Measurements from ENCODE around the gene IL5RA. TPM values are rescaled to one million over a fixed set of nuclear protein-coding genes. Genes with fewer than 3 reads are reported as not detected.

IL5RA gene
- polyA plus RNA-seq, 1 of the 3 experiments (the other 2 are of a cell fraction) = not detected

DNA sequence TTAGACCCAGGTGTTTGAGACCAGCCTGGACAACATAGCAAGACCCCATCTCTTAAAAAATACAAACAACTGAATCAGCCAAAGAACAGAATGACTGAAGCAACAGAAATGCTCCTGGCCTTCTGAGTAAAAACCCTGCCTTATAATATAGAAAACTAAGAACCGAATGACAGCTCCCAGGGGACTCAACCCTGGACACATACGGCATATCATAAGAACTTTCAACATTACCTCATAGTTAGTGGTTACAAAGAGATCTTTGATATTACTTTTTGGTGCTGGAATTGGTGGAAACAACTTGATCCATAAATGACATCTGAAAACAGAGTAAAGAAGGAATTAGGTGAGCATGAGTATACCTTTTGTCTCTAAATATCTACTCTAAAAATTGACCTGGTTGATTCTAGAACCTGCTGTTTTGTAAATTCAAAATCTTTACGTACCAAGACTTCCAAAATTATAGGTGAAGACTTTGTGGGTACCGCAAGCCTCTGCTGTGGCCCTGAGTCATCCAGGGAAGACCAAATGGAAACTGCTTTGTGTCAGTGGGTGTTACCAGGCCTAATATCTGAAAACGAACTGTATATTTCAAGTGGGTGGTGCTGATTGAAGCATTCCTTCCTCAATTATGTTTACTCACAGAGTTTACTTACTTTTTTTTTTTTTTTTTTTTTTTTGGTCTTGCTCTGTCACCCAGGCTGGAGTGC, 35.5 kb downstream of the IL5RA start:
- TF ChIP-seq, protein P1, sequence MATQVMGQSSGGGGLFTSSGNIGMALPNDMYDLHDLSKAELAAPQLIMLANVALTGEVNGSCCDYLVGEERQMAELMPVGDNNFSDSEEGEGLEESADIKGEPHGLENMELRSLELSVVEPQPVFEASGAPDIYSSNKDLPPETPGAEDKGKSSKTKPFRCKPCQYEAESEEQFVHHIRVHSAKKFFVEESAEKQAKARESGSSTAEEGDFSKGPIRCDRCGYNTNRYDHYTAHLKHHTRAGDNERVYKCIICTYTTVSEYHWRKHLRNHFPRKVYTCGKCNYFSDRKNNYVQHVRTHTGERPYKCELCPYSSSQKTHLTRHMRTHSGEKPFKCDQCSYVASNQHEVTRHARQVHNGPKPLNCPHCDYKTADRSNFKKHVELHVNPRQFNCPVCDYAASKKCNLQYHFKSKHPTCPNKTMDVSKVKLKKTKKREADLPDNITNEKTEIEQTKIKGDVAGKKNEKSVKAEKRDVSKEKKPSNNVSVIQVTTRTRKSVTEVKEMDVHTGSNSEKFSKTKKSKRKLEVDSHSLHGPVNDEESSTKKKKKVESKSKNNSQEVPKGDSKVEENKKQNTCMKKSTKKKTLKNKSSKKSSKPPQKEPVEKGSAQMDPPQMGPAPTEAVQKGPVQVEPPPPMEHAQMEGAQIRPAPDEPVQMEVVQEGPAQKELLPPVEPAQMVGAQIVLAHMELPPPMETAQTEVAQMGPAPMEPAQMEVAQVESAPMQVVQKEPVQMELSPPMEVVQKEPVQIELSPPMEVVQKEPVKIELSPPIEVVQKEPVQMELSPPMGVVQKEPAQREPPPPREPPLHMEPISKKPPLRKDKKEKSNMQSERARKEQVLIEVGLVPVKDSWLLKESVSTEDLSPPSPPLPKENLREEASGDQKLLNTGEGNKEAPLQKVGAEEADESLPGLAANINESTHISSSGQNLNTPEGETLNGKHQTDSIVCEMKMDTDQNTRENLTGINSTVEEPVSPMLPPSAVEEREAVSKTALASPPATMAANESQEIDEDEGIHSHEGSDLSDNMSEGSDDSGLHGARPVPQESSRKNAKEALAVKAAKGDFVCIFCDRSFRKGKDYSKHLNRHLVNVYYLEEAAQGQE (IDR thresholded peaks at IDR 0.05; ENCODE audit: low read depth, low read length) = no peak
- TF ChIP-seq, protein P2, sequence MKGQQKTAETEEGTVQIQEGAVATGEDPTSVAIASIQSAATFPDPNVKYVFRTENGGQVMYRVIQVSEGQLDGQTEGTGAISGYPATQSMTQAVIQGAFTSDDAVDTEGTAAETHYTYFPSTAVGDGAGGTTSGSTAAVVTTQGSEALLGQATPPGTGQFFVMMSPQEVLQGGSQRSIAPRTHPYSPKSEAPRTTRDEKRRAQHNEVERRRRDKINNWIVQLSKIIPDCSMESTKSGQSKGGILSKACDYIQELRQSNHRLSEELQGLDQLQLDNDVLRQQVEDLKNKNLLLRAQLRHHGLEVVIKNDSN (IDR thresholded peaks at IDR 0.05; ENCODE audit: borderline replicate concordance, low read depth) = no peak
- TF ChIP-seq, protein P3, sequence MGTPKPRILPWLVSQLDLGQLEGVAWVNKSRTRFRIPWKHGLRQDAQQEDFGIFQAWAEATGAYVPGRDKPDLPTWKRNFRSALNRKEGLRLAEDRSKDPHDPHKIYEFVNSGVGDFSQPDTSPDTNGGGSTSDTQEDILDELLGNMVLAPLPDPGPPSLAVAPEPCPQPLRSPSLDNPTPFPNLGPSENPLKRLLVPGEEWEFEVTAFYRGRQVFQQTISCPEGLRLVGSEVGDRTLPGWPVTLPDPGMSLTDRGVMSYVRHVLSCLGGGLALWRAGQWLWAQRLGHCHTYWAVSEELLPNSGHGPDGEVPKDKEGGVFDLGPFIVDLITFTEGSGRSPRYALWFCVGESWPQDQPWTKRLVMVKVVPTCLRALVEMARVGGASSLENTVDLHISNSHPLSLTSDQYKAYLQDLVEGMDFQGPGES (IDR thresholded peaks at IDR 0.05; ENCODE audit: low read depth, low read length) = no peak
- no peak for TF ChIP-seq JUND (IDR thresholded peaks at IDR 0.05)
- no peak for TF ChIP-seq ELF1 (IDR thresholded peaks at IDR 0.05)
- TF ChIP-seq EP300 (IDR thresholded peaks at IDR 0.05; ENCODE audit: borderline replicate concordance in 1 of 2, low read depth in 1 of 2, low read length in 1 of 2) = no peak
- TF ChIP-seq FOXJ3 (CRISPR knock-in tag; IDR thresholded peaks at IDR 0.05) = no peak
- TF ChIP-seq, protein P4, sequence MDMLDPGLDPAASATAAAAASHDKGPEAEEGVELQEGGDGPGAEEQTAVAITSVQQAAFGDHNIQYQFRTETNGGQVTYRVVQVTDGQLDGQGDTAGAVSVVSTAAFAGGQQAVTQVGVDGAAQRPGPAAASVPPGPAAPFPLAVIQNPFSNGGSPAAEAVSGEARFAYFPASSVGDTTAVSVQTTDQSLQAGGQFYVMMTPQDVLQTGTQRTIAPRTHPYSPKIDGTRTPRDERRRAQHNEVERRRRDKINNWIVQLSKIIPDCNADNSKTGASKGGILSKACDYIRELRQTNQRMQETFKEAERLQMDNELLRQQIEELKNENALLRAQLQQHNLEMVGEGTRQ (IDR thresholded peaks at IDR 0.05; ENCODE audit: borderline replicate concordance, low read depth, low read length) = no peak
- TF ChIP-seq RFX5 (IDR thresholded peaks at IDR 0.05; ENCODE audit: low read length) = no peak
- no peak for TF ChIP-seq NFIC (IDR thresholded peaks at IDR 0.05; ENCODE audit: borderline replicate concordance)
- TF ChIP-seq GABPA (IDR thresholded peaks at IDR 0.05; ENCODE audit: low read depth) = no peak
- TF ChIP-seq TAF1 (IDR thresholded peaks at IDR 0.05; ENCODE audit: borderline replicate concordance, low read depth, low read length) = no peak
- no peaks in the 10 kb centered on the region for H3K27me3 ChIP-seq (ENCODE audit: insufficient read depth)
- no peak overlapping the region for H3K9ac ChIP-seq
- no peak overlapping the region for H3K4me2 ChIP-seq
- no peak overlapping the region for H3K4me3 ChIP-seq (ENCODE audit: low read depth in 2 of 2, low read length in 1 of 2)
- no peaks in the 10 kb centered on the region for H3K79me2 ChIP-seq (ENCODE audit: insufficient read depth)
- no peak overlapping the region for H3K27ac ChIP-seq (ENCODE audit: low read depth in 2 of 2, low read length in 1 of 2)
- no peaks in the 10 kb centered on the region for H3F3A ChIP-seq (replicated peaks; ENCODE audit: insufficient read depth)
- H4K20me1 ChIP-seq (ENCODE audit: insufficient read depth) = no peaks in the 10 kb centered on the region
- no peaks in the 10 kb centered on the region for H3K36me3 ChIP-seq (replicated peaks in 1 of 2; ENCODE audit: control insufficient read depth in 1 of 2, insufficient read depth in 2 of 2, low read length in 1 of 2)
- no peak for DNase-seq
- H3K9me2 ChIP-seq = no peaks in the 10 kb centered on the region
- no peaks in the 10 kb centered on the region for H3K9me3 ChIP-seq
- CTCF ChIA-PET = interaction anchor here (1.2 kb wide), 1 partner anchor 13 kb away, joined by 3 read pairs; no protein-coding TSS in a partner anchor
- 38% methylated on average over 5 of the region's 5 CpGs for WGBS (ENCODE audit: low lambda C conversion rate)
- no peak overlapping the region for H2AFZ ChIP-seq (ENCODE audit: low read depth)
- POLR2A ChIA-PET = no interaction called here
- H3K4me1 ChIP-seq (ENCODE audit: control insufficient read depth in 1 of 2, insufficient read depth in 2 of 2, low read depth in 1 of 2, low read length in 1 of 2) = no peaks in the 10 kb centered on the region; a peak in 1 of 4 replicates
